Skeletal muscle cell (primary cell): Measurements from ENCODE around the gene GNGT2.
"Not testable (repeated sequence)": the region's sequence is repeated elsewhere in the genome, so short reads cannot be mapped to it uniquely, and the experiment has no call there.

ENCODE experiments used
- DNase-seq: peaks from one replicate; pipeline ENCODE4 v3.0.0-alpha.2; 2010; ENCODE audit warnings: low read depth
- H3K4me3 ChIP-seq: 2 replicates; pipeline ENCODE4 v1.5.1; 2011; ENCODE audit warnings: low read depth, mild to moderate bottlenecking, control low read depth, low read length, moderate library complexity

GNGT2 gene

GRCh38 chr17:49185381-49185780, 25.0 kb downstream of the GNGT2 start:
- DNase-seq, H3K4me3 ChIP-seq: not testable (repeated sequence)

- H3K4me3 ChIP-seq, DNase-seq: not testable (repeated sequence)
These were observed 25.9 kb downstream of the GNGT2 start for GRCh38 chr17:49184522-49184921.

GRCh38 chr17:49183801-49184200, 26.6 kb downstream of the GNGT2 start:
- DNase-seq: no peak
- H3K4me3 ChIP-seq: no peak overlapping the region

- DNase-seq: no peak
- no peak overlapping the region for H3K4me3 ChIP-seq
These were observed 27.0 kb downstream of the GNGT2 start for GRCh38 chr17:49183341-49183740.

- H3K4me3 ChIP-seq: no peak overlapping the region
- no peak for DNase-seq
These were observed 29.3 kb downstream of the GNGT2 start for GRCh38 chr17:49180998-49181635.

GRCh38 chr17:49180303-49180702, 30.1 kb downstream of the GNGT2 start:
- H3K4me3 ChIP-seq: no peak overlapping the region
- DNase-seq: no peak

GRCh38 chr17:49175978-49176377, 34.4 kb downstream of the GNGT2 start:
- not testable (repeated sequence) for H3K4me3 ChIP-seq, DNase-seq

- H3K4me3 ChIP-seq, DNase-seq: not testable (repeated sequence)
These were observed 39.7 kb downstream of the GNGT2 start for GRCh38 chr17:49170711-49171110.

GRCh38 chr17:49170216-49170615, 40.2 kb downstream of the GNGT2 start:
- DNase-seq: no peak
- H3K4me3 ChIP-seq: no peak overlapping the region

- no peak for DNase-seq
- H3K4me3 ChIP-seq: no peak overlapping the region
These were observed 41.7 kb downstream of the GNGT2 start for GRCh38 chr17:49168706-49169105.

GRCh38 chr17:49165143-49165542, 45.2 kb downstream of the GNGT2 start:
- no peak overlapping the region for H3K4me3 ChIP-seq
- DNase-seq: no peak

- no peak for DNase-seq
- no peak overlapping the region for H3K4me3 ChIP-seq
These were observed 47.5 kb downstream of the GNGT2 start for GRCh38 chr17:49162866-49163265.

- no peak overlapping the region for H3K4me3 ChIP-seq
- no peak for DNase-seq
These were observed 52.6 kb downstream of the GNGT2 start for GRCh38 chr17:49157784-49158183.

- no peak overlapping the region for H3K4me3 ChIP-seq
- no peak for DNase-seq
These were observed 54.1 kb downstream of the GNGT2 start for GRCh38 chr17:49156256-49156655.
